Suprapubic skin (tissue), 4 donors: ENCODE measurements around the gene RPF1. TPM values are rescaled to one million over a fixed set of nuclear protein-coding genes. Genes with fewer than 3 reads are reported as not detected.

Source experiments
- DNase-seq, 2 donors: peaks; one replicate each; pipeline ENCODE4 v3.0.0-alpha.2; 2019; ENCODE audit warnings: low spot score in 2 of 2
- H3K27ac ChIP-seq: fragments of 200-600 bp; sonication (generic); one replicate; pipeline ENCODE4 v1.5.1; 2019
- H3K27me3 ChIP-seq: fragments of 200-600 bp; sonication (generic); one replicate; pipeline ENCODE4 v1.5.1; 2019
- H3K36me3 ChIP-seq: fragments of 200-600 bp; sonication (generic); one replicate; pipeline ENCODE4 v1.5.1; 2019
- H3K4me1 ChIP-seq: fragments of 200-600 bp; sonication (generic); one replicate; pipeline ENCODE4 v1.5.1; 2019
- H3K4me3 ChIP-seq: fragments of 200-600 bp; sonication (generic); one replicate; pipeline ENCODE4 v1.5.1; 2019; ENCODE audit warnings: mild to moderate bottlenecking
- H3K9me3 ChIP-seq: fragments of 200-600 bp; sonication (generic); one replicate; pipeline ENCODE4 v1.5.1; 2019
- EP300 ChIP-seq: sonication (generic); formaldehyde crosslinking; IDR thresholded peaks from one replicate; pipeline ENCODE4 v1.6.1; 2017; ENCODE audit warnings: antibody characterized with exemption
- POLR2A ChIP-seq, 2 donors: fragments of 450-650 bp; IDR thresholded peaks; one replicate each; pipeline ENCODE4 v1.6.1; 2017; ENCODE audit warnings: antibody characterized with exemption in 2 of 2, mild to moderate bottlenecking in 2 of 2, moderate library complexity in 2 of 2
- POLR2AphosphoS5 ChIP-seq, 3 donors: sonication (generic); formaldehyde crosslinking; IDR thresholded peaks; one replicate each; pipeline ENCODE4 v1.6.1; 2017; ENCODE audit warnings: antibody characterized with exemption in 3 of 3
- WGBS: methylation state at CpG from one replicate; pipeline ENCODE4 v1.1.5; 2018; 5-methylcytosine and 5-hydroxymethylcytosine counted together
- total RNA-seq, 4 donors: library from RNA; depleted of rRNA; stranded (reverse); fragments of >200 nt; gene quantifications; one replicate each; pipeline ENCODE4 v1.1.0, GENCODE V29; 2016
- TF ChIP-seq, protein P1 (sequence below), 2 donors: fragments of 200-600 bp in 1 of 2; fragments of 450-650 bp in 1 of 2; sonication (generic) in 1 of 2; IDR thresholded peaks; one replicate each; pipeline ENCODE4 v1.5.1; 2016 to 2019; ENCODE audit warnings: antibody characterized with exemption in 2 of 2, mild to moderate bottlenecking in 1 of 2, moderate library complexity in 1 of 2

RPF1 gene
- total RNA-seq, 4 donors from 2014 or later: 26.0 to 42.2 (median 39.1) TPM

DNA sequence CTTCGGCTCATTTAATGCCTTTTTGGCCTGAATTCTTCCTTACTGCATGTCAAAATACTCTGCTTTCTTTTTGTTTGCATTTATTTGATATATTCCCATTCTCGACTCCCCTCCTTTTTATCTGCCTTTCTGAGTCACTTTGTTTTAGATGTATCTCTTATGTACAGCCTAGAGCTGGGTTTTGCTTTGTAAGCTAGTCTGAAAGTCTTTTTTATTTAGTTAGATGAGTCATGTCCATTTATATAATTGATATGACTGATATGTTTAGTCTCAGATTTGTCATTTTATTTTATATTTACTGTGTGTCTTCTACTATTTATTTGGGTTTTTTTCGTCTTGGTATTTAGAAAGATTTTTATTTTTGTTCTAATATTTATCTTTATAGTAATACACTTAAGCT, 60.9 kb downstream of the RPF1 start:
- no peak overlapping the region for H3K27ac ChIP-seq
- peaks cover 5% of the 10 kb centered on the region for H3K36me3 ChIP-seq
- H3K9me3 ChIP-seq: no peaks in the 10 kb centered on the region
- H3K4me3 ChIP-seq: no peak overlapping the region
- 90% methylated on average over 3 of the region's 3 CpGs for WGBS
- TF ChIP-seq, protein P1, sequence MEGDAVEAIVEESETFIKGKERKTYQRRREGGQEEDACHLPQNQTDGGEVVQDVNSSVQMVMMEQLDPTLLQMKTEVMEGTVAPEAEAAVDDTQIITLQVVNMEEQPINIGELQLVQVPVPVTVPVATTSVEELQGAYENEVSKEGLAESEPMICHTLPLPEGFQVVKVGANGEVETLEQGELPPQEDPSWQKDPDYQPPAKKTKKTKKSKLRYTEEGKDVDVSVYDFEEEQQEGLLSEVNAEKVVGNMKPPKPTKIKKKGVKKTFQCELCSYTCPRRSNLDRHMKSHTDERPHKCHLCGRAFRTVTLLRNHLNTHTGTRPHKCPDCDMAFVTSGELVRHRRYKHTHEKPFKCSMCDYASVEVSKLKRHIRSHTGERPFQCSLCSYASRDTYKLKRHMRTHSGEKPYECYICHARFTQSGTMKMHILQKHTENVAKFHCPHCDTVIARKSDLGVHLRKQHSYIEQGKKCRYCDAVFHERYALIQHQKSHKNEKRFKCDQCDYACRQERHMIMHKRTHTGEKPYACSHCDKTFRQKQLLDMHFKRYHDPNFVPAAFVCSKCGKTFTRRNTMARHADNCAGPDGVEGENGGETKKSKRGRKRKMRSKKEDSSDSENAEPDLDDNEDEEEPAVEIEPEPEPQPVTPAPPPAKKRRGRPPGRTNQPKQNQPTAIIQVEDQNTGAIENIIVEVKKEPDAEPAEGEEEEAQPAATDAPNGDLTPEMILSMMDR (IDR thresholded peaks at IDR 0.05): no peak
- TF ChIP-seq POLR2A (IDR thresholded peaks at IDR 0.05) (no peak), POLR2AphosphoS5 (IDR thresholded peaks at IDR 0.05) (no peak), EP300 (no peak)
- H3K4me1 ChIP-seq: no peaks in the 10 kb centered on the region
- no peak for DNase-seq
- H3K27me3 ChIP-seq: no peaks in the 10 kb centered on the region

DNA sequence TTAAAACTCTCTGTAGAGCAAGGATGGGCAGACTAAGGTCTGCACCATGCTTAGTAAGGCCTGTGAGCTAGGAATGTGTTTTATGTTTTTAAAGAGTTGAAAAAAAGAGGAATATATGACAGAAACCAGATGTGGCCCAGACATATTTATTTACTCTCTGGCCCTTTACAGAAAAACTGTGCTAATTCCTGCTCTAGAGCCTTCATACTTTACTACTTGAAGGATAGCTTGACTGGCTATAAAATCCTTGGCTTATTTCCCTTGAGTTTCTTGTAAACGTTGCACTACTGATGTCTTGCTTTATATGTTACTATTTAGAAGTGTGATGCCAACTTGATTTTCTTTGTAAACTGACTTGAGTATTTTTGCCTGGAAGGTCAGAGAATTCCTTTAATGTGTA, 61.7 kb downstream of the RPF1 start:
- TF ChIP-seq, protein P1 (IDR thresholded peaks at IDR 0.05): no peak
- TF ChIP-seq POLR2A (IDR thresholded peaks at IDR 0.05) (no peak), EP300 (no peak), POLR2AphosphoS5 (IDR thresholded peaks at IDR 0.05) (no peak)
- Histone ChIP-seq H3K27me3 (no peaks in the 10 kb centered on the region), H3K4me1 (no peaks in the 10 kb centered on the region), H3K36me3 (peaks cover 5% of the 10 kb centered on the region), H3K4me3 (no peak overlapping the region), H3K27ac (no peak overlapping the region), H3K9me3 (no peaks in the 10 kb centered on the region)
- DNase-seq: no peak
- WGBS: 21% methylated on average over 1 of the region's 1 CpG

DNA sequence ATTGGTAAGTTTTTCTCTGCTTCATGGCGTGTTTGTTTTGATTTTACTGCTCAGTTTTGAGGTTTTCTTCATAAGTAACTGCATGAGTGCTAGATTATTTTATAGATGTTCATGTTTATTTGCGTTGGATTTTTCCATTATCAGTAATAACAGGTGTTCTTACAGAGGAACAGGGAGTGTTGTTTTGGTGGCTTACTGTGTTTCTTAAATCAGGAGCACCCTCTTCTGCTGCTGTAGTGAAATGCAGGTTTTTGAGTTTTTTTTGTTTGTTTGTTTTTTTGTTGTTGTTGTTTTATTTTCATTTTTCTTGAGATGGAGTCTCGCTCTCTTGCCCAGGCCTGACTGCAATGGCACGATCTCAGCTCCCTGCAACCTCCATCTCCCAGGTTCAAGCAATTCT, 62.6 kb downstream of the RPF1 start:
- Histone ChIP-seq H3K9me3 (no peaks in the 10 kb centered on the region), H3K4me1 (no peaks in the 10 kb centered on the region), H3K4me3 (no peak overlapping the region), H3K27ac (no peak overlapping the region), H3K27me3 (no peaks in the 10 kb centered on the region), H3K36me3 (peaks cover 5% of the 10 kb centered on the region)
- 98% methylated on average over 4 of the region's 4 CpGs for WGBS
- TF ChIP-seq POLR2A (IDR thresholded peaks at IDR 0.05): no peak
- TF ChIP-seq, protein P1 (IDR thresholded peaks at IDR 0.05): no peak
- TF ChIP-seq EP300: no peak
- TF ChIP-seq POLR2AphosphoS5 (IDR thresholded peaks at IDR 0.05): no peak
- DNase-seq: no peak

Other genes starting within 250 kb of the RPF1 start
- gene SAMD13, start 177.6 kb upstream of the RPF1 start, total RNA-seq: 1 to 10 TPM in 3 of 4 donors, under 1 TPM in 1; 0.89 to 2.9 (median 1.5) TPM
- gene DNASE2B, start 80.8 kb upstream of the RPF1 start, total RNA-seq: 1 to 10 TPM in 1 of 4 donors, not detected in 3; 1.2 TPM
- 1 to 10 TPM in 1 of 4 donors, not detected in 3; 1.7 TPM for gene SPATA1, start 27.1 kb downstream of the RPF1 start, total RNA-seq
- 100 to 1,000 TPM in 1 of 4 donors, 10 to 100 TPM in 3; 81.0 to 113 (median 88.2) TPM for gene GNG5, start 27.3 kb downstream of the RPF1 start, total RNA-seq
- 10 to 100 TPM; 13.4 to 17.9 (median 15.3) TPM for gene CTBS, start 95.2 kb downstream of the RPF1 start, total RNA-seq
- gene SSX2IP, start 211.2 kb downstream of the RPF1 start, total RNA-seq: 10 to 100 TPM in 1 of 4 donors, 1 to 10 TPM in 3; 6.1 to 12.8 (median 9.4) TPM